ENCODE data around the gene MMS22L.

Gene MMS22L

DNA sequence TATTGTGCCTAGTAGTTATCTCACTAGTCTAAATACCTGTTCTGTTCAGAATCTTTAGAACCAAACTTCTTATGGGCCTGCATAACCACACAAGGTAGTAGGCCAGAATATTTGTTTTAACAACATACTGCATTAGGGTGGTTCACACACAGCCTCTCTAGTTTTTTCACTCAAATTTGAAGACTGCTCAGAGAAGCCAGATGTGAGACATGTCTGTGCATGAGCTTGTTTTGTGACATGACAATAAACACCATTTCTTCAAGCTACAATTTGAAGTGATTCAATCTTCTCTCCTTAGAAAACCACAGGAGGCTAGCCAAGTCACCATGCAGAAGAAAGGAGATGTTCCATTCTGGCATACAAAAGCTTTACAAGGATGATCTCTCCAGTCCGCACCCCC lies 135.6 kb downstream of the MMS22L start:
- DNase-seq (ENCODE audit: low read depth in 2 of 2), result no peak

DNA sequence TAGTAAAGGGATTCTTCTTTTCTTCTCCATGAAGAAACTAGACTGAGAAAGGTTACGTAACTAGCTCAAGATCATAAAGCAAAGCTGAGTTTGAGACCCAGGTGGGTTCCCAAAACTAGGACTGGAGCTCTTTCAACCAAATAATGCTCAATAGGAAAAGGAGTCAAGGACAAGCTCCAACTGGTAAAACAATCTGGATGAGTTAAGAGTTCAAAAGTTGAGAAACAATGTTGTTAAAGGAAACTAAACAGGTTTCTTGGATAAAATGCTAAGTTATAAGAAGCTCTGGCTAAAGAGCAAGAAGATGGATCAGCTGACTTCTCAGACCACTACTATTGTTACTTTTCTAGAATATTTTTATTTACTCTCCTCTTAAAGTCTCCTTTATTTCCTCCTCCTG lies 137.3 kb downstream of the MMS22L start:
- no peak for DNase-seq (ENCODE audit: low read depth in 2 of 2)

DNA sequence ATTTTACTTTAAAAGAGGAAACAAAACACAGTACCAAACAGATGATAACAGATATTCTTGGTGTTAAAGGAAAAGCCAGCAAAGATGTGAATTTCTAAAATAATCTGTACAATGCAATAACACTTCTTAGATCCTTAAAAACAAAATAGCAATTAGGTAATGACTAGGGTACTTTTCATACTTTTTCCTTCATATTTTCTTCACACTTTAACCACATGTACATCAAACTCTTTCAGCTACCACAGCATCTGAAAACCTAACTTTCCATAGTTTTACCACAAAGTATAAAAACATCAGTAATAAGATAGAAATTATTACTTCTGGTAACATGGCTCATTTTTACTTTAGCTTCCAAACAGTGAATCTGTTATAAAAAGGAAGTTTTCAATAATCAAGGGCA lies 141.3 kb downstream of the MMS22L start:
- no peak for DNase-seq (ENCODE audit: low read depth in 2 of 2)

DNA sequence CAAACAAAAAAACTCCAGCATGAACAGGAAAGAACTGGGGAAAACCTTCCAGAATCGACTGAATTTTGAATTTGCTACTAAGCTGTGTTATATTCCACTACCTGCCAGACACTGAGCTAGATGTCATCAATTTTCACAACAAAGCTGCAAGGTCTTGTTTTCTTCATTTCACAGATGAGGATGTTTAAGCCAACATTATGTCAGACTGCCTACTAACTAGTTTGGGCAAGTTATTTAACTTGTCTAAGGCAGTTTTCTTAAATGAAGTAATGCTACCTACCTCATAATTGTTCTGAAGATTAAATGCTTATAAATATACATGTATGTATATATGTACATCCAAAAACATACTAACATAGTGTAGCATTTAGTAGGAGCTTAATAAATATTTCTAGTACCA lies 144.4 kb downstream of the MMS22L start:
- DNase-seq (ENCODE audit: low read depth in 2 of 2), result no peak

DNA sequence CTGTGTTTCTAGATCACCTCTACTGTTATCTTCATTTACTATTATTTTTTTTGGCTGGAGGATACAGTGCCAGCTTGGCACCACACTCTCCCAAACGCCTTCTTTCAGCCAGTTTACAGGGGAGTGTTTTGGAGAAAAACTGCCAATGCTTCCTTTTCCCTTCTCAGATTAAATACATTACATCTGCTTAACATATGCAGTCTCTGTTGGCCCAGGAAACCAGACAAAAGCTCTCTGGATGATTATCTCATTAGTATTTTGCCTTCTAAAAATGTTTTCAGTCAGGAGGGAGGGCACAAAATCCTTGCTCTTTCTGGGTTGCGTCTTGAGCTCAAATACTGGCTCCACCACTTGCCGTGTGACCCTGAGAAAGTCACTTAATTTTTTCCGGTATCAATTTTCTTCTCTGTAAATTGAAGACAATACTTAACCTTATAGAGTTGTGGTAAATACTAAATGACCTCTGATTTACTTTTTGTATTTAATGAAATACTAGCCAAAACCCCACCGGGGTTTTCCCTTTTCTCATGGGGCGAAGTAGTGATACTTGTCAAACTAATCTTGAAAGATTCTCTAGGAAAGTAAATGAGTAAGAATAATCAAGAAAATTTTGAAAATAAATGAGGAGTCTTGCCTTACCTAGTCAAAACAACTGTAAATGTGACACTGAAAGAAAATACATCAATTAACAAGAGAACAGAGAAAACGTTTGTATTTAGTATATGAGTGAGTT lies 146.2 kb downstream of the MMS22L start:
- no peak for DNase-seq (ENCODE audit: low read depth in 2 of 2)

DNA sequence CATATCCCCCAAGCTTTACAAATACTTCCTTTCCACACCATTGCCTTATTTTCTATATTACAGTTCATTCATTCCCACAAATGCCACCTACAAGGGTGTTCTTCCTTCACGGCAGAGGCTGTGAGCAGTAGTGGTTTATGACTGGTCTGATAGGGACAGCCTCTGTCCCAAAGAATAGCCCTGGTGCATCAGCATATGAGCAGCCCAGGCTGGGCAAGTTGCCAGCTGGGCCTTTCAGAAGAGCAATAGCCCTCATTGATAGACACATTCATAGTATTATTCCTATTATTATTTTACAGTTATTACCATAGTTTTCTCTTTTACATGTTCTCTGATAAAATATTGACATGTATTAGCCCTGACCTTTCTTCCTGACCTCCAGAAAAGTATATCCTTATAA lies 149.9 kb downstream of the MMS22L start:
- no peak for DNase-seq (ENCODE audit: low read depth in 2 of 2)

DNA sequence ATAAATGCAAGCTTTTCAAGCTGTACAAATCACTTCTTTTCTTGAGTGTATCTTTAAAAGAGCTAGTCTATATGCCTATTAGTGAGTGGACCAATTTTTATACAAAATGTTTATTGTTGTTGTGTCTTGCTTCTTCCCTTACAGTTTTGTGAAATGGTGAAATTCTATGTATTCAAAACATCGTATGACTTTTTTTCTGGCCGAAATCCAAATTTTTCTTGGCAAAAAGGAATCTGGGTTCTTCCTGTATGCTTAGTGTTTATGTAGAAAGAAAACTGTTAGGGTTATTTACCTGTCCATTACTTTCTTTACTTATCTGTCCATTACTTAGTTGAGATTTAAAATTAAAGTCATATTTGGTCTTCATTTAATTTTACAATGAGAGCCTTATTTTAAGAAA lies 153.9 kb downstream of the MMS22L start:
- no peak for DNase-seq (ENCODE audit: low read depth in 2 of 2)

DNA sequence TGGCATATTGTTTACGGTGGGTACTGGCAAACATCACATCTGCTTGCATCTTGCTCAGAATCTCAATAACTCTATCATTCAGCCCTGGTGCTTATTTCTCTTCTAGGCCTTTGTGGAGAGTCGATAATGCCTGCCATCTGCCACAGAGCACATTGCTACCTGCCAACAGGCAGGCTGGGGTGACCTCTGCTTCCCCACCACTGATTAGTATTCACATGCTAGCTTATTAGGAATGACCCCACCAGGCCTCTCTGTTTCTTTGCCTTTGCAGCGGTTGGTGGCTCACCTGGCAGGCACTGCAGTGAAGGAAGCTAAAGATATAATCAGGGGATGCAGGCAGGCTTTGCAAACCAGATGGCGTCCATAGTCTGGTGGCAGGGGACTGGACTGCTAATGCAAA lies 154.5 kb downstream of the MMS22L start:
- no peak for DNase-seq (ENCODE audit: low read depth in 2 of 2)

DNA sequence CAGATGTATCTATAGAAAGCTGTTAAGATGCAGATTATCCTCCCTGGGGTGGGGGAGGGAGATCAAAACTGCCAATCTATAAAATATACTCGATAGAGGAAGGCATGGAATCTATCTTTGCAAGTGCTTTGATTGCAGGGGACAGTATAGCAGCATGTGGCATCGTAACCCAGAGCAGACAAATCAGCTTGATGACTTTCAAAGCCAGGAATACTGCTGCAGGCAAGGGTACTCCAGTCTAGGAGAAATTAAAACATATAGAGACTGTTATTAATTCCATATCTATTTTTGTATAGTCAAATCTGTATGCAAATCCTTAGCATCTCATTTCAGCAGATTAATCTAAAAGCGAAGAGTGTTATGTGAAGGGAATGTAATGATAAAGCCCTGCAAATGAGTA lies 159.4 kb downstream of the MMS22L start:
- DNase-seq (ENCODE audit: low read depth in 2 of 2), result no peak

DNA sequence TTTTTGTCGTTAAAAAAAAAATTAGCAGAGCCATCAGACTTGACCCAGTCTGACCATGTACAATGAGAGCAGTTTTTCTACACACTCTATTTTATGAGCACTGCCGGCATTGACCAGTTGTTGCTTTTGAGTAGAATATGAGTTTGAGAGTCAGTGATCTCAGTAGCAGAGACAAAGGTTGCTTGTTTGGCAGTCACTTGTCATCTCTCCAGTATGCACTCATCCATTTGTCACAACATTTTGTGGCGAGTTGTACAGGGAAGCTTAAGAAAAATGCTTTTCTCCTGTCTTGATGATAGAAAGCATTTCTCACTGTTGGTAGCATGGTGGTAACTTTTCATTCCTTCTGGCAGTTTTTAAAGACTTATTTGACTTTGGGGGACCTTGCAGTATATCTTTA lies 159.9 kb downstream of the MMS22L start:
- no peak for DNase-seq (ENCODE audit: low read depth in 2 of 2)

DNA sequence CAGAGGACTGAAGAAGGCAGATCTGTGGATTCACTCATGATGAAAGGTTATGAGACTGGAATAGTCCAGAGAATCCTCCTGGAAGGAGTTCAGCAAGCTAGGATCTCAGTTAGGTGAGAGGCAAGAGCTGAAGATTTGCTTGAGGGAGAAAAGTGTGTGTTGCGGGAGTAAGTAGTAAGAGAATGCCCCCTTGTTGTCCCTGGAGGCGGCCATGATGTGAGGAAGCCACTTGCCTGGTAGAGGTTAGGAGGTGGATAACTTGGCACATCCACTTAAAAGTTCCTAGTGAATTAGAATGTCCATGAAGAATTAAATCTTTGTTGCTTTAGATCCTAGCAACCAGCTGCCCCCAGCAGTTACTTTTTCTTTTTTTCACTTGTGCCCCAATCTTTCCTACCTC lies 162.5 kb downstream of the MMS22L start:
- DNase-seq (ENCODE audit: low read depth in 2 of 2), result no peak

DNA sequence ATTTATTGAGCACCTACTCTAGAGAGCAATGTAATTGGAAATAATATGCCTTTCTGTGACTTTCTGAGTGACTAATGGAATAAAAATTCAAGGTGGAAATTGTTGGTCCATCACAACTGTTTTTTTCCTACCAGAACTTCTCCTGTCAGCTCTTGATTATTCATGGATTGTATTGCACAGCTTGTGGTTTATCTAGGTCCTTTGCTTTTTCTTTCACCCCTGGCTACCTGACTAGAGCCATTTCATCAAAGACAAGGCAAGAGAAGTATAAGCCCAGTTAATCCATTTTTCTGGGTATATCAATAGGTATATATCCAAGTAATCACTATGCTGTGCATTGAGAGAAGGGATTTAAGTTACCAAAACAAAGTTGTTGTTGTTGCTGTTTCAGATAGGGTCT lies 168.4 kb downstream of the MMS22L start:
- DNase-seq (ENCODE audit: low read depth in 2 of 2), result no peak

DNA sequence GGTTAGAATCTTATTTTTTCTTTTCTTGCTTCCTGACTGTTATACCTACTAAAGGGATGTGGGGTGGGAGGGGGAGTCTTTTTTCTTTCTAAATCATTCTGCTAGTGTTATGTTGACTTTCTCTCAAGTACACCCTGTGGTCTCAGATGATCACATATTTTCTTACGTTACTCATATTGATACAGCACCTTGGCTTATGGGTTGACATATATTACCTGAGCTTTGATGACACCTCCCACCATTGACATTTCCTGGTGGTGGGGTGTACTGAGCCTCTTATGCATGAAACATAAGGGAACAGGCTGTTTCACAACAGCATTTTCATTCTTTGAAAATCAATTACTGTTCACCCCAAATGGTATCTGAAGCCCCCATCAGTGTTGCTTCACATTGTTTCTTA lies 169.8 kb downstream of the MMS22L start:
- no peak for DNase-seq (ENCODE audit: low read depth in 2 of 2)

DNA sequence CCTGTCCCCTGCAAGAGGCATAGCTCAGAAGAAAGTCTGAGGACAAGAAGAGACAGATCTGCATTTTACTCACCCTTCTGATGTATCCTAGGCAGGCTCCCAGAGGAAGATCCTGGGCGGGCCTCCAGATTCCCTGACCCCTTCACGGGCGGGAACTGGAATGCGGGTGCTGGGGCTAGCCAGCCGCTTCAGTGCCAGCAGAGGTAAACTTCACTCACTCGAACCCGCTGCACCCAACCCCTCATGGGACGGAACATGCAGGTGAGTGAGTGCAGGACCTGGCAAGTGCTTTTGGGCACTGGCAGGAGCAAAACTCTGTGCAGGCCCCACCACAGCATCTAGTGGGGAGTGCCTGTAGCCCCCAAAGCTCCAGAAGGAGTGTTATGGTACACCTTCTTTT lies 171.8 kb downstream of the MMS22L start:
- no peak for DNase-seq (ENCODE audit: low read depth in 2 of 2)

DNA sequence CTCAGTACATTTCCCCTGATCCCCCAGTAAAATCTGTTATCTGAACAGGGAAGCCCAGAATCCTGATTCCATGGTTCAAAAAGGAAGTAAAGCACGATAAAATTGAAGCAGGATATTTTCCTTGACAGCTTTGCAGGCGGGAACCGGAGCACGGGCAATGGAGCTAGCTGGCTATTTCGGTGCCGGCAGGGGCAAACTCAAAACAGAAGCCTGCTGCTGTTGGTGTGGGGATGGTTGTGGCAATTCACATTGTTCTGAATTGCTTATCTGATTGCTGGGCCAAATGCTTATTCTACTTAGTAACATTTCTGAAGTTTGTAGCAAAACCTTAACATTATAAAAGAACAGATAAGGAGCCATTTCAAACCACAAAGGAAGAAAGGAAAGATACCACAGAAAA lies 172.4 kb downstream of the MMS22L start:
- DNase-seq (ENCODE audit: low read depth in 2 of 2), result no peak

DNA sequence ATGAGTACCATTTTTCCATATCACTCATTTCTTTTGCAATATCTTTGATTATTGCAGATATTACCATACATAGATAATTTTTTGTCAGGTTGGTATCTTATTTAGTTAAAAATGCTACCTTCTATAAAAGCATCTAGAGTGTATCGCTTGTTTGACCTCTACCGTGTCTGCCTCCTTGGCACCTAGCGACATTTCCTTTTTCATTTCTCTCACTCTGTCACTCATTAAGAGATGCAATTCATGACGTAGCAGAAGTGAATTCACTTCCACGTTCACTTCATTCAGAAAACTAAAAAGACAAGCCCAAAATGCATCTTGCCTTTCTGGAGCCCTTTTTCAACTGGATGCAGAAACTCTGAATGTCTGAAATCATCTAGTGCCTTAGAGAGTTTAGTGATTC lies 172.9 kb downstream of the MMS22L start:
- DNase-seq (ENCODE audit: low read depth in 2 of 2), result no peak

DNA sequence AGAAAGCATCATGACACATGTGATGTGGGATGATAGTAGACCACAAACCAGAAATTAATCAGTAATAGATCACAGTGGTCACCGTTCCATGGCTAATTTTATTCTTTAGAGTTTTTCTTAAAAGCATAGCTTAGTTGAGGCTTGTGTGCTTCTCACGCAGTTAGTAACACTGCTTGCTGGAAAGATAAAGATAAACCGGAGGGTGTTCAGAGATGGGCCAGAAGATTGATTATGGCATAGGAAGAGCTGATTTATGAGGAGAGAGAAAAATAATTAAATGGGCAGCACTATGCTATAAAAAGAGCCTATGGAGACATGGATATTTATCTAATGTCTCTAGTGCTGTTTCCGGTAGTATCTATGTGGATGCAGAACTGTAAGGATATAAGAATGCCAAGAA lies 173.6 kb downstream of the MMS22L start:
- no peak for DNase-seq (ENCODE audit: low read depth in 2 of 2)

DNA sequence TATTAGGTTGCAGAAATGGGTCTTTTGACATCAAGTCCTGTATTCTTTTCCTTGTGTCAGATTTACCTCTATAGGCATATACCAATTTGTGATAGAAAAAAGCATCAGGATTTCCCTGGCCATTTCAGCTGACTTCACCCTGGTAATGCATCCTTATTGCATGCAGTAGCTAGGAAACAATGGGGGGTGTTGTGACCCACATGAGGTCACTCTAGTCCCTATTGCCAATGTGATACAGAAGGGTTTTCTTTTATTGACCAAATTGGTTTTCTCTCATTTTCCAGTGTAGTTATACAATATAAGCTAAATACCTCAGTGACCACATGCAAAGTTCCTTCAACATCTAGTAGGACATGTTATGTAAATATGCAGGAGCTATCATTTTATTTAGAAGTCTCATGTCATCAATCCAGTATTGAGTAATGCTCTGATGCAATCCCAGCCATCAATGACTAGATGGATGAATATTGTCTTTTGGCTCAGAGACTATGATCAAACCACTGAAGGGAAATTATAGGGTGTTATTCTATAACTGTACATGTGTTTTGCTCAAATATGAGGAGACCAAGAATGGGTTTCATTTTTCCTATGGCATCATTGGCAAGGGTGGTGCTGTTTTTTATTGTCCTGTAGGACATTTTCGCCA lies 180.7 kb downstream of the MMS22L start:
- DNase-seq (ENCODE audit: low read depth in 2 of 2), result no peak

DNA sequence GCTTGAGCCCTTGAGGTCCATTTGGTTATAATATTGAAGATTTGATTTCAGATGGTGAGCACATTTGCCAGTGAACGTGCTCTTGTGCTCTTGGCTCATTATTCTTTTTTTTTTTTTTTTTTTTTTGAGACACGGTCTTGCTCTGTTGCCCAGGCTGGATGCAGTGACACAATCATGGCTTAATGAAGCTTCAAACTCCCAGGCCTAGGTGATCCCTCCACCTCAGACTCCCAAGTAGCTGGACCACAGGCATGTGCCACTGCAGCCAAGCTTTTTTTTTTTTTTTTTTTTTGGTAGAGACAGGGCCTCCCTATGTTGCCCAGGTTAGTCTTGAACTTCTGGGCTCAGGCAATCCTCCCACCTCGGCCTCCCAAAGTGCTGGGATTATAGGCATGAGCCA lies 182.3 kb downstream of the MMS22L start:
- DNase-seq (ENCODE audit: low read depth in 2 of 2), result no peak

DNA sequence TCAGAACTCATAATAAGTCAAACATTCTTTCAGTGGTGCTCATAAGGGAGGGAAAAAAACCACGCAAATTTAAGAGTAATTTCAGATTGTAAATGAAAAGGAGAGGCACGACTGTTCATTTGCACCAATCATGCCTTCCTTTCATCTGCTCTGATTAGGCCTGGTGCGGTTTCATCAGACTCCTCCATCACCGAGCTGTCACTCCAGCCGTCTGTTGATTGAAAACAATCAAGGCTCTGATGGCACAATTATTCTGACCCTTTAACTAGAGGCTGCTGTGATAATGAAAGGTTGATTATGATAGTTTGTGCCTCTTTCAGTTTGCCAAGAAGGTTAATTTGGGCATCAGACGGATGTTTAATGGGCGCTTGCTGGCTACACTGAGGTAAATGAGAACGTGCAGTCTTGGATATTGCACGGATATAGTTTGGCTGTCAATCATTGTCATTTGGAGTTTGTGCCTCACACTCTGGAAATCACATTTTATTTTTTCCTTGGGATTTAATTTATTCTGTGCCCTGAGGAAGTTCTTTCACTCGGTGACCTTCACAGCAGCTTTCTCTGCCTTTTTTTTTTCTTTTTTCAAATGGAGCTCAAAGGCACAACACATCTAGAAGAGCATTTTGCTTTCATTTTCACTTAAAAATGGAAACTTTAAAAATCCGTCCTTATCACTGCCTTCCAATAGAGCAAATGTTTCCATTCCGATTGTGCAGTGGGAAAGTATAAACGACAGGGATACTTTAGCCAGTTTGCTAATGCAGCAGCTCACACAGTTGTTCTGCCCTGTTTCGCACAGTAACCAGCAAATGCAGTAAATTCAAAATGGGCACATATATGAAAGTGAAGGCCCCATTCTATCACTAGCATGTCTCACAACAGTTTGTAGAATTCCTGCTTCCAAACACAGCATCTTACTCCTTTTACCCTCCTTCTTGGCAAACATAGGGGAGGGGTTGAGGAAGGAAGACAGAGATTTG lies 185.7 kb downstream of the MMS22L start:
- no peak for DNase-seq (ENCODE audit: low read depth in 2 of 2)

DNA sequence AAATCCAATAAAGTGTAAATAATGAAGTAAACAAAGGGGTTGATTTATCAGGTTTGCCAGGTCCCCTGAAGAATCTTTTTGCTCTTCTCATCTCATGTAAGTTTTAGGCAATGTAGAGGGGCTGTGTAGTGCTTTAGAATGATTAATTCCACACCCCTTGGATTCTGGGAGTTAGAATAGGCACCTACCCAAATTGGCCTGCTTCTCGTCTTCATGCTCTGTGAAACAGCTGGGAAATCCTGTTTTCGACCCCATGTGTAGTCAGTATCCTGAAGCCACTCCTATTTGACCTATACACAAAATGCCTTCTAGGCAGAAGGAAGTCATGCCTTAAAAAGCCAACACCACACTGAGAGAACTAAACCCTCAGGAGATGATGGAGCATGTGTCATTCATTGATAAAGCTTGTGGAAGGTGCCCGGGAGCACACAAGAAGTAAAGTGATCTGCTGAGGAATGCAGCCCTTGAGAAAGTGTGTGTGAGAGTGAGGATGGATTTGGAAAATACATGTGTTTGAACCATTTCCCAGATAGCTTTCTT lies 187.6 kb downstream of the MMS22L start:
- no peak for DNase-seq (ENCODE audit: low read depth in 2 of 2)

DNA sequence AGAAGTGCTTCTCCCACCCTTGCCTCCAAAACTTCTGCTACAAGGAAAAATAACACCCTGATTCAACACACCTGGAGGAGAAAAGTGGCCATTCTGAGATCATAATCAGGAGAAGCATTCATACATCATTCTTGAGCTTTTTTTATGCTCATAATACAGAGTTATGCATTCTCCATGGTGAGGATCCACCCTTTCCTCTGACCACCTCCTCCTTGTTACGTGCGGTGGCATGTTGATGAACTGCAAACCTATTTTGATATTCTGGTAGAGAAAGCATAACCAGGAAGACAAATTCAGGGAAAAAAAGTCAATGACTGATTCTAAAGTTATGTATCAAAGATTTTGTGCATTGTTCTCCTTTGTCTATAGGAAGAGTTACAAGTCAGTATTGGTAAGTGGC lies 188.6 kb downstream of the MMS22L start:
- no peak for DNase-seq (ENCODE audit: low read depth in 2 of 2)

All from stimulated activated CD4-positive, alpha-beta T cell treated with anti-CD3 and anti-CD28 coated beads, Interleukin-1b, Interleukin-23, amount 100 ng/mL, for 1 hour (primary cell).